Stimulated activated naive CD8-positive, alpha-beta T cell treated with anti-CD3 and anti-CD28 coated beads, Interleukin-15, Interleukin-2, amounts not matched to agents 100 U/mL and 50 U/mL, for 24 hours (primary cell): ENCODE results near the gene ABI3.

Experiments used
- ATAC-seq: fragments of 150-1000 bp; cut with Tn5 transposase; one replicate; pipeline ENCODE4 v1.10.0; 2021
- DNase-seq: peaks from one replicate; pipeline ENCODE4 v3.0.0; 2021

The ABI3 gene

GRCh38 chr17:49225554-49226236 is 15.2 kb downstream of the ABI3 start:
- ATAC-seq (no peak), DNase-seq (no peak)

GRCh38 chr17:49226771-49227435 is 16.4 kb downstream of the ABI3 start:
- DNase-seq, result no peak
- ATAC-seq, result no peak

- DNase-seq (peak; percentile 86), ATAC-seq (peak; percentile 41)
These were observed 17.1 kb downstream of the ABI3 start for GRCh38 chr17:49227436-49228261.

GRCh38 chr17:49229076-49229804 is 18.7 kb downstream of the ABI3 start:
- no peak for DNase-seq
- ATAC-seq, result no peak

- ATAC-seq, result no peak
These were observed 19.5 kb downstream of the ABI3 start for GRCh38 chr17:49229805-49230600.

GRCh38 chr17:49230636-49231562 is 20.4 kb downstream of the ABI3 start, which contains the start of gene PHOSPHO1:
Gene PHOSPHO1 (minus strand): TSS chr17:49230787. CDS start chr17:49226691, 4,096 bp downstream.
- DNase-seq, result peak; percentile 93
- ATAC-seq, result peak; percentile 93

More at GRCh38 chr17:49229805-49230600, 19.5 kb downstream of the ABI3 start:
- DNase-seq, result no peak

GRCh38 chr17:49231563-49231894 is 21.0 kb downstream of the ABI3 start:
- ATAC-seq (no peak), DNase-seq (no peak)

- DNase-seq, result no peak
- no peak for ATAC-seq
These were observed 24.1 kb downstream of the ABI3 start for GRCh38 chr17:49234509-49235080.

GRCh38 chr17:49235896-49236295 is 25.4 kb downstream of the ABI3 start:
- DNase-seq, result no peak
- ATAC-seq, result no peak

- ATAC-seq (no peak), DNase-seq (no peak)
These were observed 29.5 kb downstream of the ABI3 start for GRCh38 chr17:49239963-49240362.

GRCh38 chr17:49240619-49241018 is 30.1 kb downstream of the ABI3 start:
- ATAC-seq, result no peak

GRCh38 chr17:49241040-49241439 is 30.5 kb downstream of the ABI3 start:
- DNase-seq, result no peak
- no peak for ATAC-seq

More at GRCh38 chr17:49240619-49241018, 30.1 kb downstream of the ABI3 start:
- no peak for DNase-seq

GRCh38 chr17:49241692-49242397 is 31.3 kb downstream of the ABI3 start:
- ATAC-seq (no peak), DNase-seq (no peak)

- DNase-seq, result no peak
- ATAC-seq, result no peak
These were observed 32.3 kb downstream of the ABI3 start for GRCh38 chr17:49242813-49243212.

- DNase-seq, result no peak
- no peak for ATAC-seq
These were observed 34.3 kb downstream of the ABI3 start for GRCh38 chr17:49244839-49245238.

GRCh38 chr17:49247944-49248343 is 37.4 kb downstream of the ABI3 start:
- DNase-seq, result no peak
- ATAC-seq, result no peak

GRCh38 chr17:49249292-49249794 is 38.8 kb downstream of the ABI3 start:
- DNase-seq, result no peak
- no peak for ATAC-seq

- ATAC-seq (no peak), DNase-seq (no peak)
These were observed 39.5 kb downstream of the ABI3 start for GRCh38 chr17:49249890-49250522.
